NCI-H2029 (cell line): ENCODE data around the gene GLYATL1B.
"Not testable (repeated sequence)": the region's sequence is repeated elsewhere in the genome, so short reads cannot be mapped to it uniquely, and the experiment has no call there.

Source experiments
- DNase-seq: peaks from one replicate; lab custom pipeline; 2025; lab: John Stamatoyannopoulos, UW

GLYATL1B gene

DNA sequence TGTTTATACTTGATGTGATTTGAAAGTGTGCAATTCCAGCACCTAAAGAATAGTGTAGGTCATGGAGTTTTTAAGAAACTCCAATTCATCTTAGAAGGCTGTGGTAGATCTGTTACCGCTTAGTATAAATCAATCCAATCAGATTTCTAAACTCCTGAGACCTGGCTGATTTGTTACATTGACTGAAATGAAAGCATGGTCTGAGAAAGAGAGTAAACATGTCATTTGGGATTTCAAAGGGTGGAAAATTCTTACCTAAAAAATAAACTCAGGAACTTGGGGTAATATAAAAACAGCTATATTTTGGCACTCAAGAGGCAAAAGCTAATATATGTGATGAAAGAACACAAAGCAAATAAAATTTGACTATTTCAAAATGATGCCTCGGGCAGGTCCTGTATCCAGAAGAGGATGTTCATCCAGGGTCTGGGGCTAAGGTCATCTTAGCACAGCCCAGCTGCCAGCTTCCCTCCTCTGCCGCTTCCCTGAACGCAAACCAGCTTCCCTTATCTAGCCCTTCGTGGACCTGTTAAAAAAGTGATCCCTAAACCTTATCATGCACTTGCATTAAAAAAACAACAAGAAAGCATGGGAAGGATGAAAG lies 10.0 kb downstream of the GLYATL1B start:
- DNase-seq = not testable (repeated sequence)

DNA sequence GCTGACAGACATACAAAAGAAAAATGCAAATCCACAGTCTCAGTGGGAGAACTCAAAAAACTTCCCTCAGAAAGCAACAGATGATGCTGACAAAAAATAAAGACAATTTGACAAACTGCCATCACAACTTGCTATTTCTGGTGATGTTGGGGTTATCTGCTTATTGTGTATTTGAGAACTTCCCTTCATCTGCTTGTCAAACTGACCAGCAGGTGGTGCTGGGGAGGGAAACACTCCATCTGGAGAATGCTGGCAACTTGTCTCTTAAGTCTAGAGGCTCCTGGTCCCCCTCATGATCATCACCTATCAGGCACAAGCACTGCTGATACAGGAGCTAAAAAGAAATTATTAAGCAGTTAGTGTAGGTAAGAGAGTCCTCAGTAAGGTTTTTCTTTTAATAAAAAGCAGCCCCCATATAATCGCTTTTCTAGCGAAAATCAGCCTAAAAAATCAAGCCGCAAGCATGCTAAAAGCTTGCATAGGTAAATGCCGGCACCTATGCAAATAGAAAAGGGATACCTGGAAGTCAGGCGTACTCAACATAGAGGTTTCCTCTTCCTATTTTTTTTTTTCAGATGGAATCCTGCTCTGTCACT lies 11.1 kb downstream of the GLYATL1B start:
- DNase-seq = no peak

DNA sequence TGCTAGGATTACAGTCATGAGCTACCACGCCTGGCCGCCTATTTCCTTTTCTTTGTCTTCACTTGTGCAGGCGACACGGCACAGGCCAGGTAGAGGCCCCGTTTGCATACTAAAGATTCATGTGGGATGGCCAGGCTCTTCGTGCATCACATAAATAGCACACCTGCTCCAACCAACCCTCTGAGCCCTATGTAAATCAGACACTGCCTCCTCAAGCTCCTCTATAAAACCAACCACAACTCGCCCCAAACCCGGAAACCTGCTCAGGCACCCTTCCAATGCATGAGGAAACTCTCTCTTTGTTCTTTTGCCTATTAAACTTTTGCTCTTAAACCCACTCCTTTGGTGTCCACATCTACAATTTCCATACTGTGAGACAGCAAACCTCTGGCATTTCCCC lies 11.8 kb downstream of the GLYATL1B start:
- peak; percentile 19 for DNase-seq

DNA sequence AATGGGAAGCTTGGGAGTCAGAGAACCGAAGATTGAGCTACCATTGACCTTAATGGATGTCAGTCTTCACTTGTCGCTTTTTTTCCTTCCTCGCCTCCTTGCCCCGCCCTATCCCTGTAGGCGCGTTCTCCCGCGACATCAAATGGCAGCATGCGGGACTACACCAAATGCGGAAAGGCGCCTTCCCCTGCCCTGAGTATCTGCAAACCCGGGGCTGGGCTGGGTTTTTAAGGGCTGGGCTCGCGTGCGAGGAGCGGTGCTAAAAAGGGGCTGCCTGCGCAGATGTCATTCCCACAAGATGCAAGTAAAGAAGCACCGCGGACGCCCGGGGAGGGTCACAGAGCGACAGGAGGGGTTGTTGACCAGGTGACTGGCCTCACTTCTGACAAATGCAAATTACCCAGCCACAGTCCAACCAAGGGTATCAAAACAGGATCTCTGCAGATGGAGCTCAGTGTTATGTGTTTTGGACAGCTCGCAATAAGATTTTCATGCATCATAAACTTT lies 16.2 kb downstream of the GLYATL1B start:
- DNase-seq = no peak

DNA sequence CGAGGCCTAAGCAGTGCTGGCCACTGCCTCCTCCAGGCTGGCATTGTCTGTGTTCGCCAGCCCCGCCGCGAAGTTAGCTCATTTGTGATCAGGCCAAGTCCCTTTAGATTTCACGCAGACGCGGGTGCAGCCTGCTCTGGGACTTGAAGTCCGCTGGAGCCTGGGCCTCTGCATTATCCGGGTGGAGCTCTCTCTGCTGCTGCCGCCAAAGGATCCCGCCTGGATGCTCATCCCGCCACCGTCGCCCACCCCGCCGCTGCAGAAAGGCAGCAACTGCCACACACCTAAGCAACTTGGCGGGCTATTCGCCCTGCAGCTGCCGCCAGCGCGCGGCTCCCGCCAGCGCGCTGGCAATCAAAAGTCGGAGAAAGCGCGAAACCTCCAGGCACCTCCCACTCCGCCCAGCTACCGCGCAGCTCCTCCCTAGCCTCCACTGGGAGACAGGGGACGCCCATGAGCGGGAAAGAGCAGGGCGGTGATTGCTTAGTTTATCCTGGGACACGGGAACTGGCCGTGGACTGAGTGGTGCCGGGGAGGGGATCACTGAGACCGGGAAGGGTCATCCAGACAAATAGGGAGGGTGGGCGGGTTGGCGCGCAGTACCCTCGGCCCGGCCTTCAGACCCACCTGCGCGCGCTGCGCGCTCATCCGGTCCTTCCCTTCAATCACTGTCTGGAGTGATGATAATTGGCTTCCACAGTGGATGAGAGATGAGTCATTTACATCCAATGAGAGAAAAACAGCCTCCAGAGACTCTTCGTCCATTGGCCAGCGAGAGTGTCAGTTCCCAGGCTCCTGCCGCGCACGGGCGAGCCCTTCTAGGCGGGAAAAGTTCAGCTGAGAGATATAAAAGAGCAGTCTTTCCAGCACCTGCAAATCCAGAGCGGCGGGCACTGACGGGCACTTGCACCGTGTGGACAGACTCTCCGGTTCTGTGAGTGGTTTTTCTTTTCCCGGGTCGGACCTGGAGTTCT lies 20.5 kb downstream of the GLYATL1B start, which contains the start of gene FAM111B:
Gene FAM111B (plus strand): TSS at position 875 of the 974 bp plus-strand sequence. CDS start 2,389 bp downstream, outside the sequence.
- DNase-seq = peak; percentile 94

DNA sequence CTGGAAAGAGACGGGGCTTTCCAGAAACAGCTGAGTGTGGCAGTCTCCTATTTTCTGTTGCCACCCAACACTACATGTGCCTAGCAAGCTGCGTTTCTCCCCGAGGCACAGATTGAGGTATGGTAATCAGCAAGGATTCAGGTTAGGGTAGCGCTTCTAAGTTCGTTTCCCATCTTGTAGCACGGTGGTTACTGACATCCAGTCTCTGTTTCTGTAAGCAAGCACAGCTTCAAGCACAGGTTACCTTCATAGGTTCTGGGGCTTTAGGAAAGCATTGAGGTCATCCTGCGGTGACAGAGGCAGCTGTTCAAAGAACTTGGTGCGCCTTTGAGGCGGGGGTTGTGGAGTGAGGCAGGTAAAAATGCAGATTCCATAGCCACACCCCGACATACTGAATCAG lies 21.6 kb downstream of the GLYATL1B start:
- peak; percentile 16 for DNase-seq

DNA sequence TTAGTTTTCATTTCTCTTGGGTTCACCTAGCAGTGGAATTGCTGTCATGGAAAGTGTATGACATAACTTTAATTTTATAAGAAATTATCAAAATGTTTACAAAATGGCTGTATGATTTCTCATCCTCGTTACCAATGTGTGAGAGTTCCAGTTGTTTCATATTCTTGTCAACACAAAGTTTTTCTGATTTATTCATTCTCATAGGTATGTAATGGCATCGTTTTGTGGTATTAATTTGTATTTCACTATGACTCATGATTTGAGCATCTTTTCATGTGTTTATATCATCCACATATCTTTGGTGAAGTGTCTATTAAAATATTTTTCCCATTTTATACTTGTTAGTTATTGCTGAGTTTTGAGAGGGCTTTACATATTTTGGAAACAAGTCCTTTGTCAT lies 26.4 kb downstream of the GLYATL1B start:
- no peak for DNase-seq

DNA sequence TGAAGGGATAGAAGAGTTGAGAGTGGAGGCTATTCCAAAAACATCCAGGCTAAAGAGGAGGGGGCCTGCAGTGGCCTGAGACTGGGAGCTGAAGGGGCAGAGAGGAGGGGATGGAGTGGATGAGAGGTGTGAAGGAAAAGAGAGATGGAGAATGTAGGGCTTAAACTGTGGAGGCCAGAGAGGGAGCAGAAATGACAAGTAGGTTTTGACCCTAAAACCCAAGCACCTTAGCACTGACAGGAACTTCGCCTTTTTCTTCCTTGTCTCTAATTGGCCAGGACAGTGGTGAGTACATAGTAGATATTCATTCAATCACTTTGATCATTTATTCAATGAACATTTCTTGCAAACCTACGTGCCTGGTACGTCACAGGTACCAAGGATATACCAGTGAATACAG lies 28.2 kb downstream of the GLYATL1B start:
- DNase-seq = no peak

DNA sequence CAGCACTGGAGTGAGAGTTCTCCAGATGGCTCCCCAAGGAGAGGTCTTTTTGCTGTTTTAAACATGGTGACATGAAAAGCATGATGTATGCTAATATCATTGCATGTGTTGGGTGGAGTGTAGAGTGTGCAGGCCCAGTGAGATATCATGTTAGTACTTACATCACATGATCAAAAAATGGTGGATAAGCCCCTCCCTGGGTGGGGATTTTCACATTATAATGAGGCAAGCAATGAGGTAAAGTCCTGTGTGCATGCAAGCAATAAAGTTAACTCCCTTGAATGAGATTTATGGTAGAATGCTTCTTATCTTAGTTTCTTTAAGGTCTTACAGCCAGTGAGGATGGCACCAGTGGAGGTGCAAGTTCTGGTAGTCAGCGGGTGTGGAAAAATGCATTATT lies 29.4 kb downstream of the GLYATL1B start:
- no peak for DNase-seq

DNA sequence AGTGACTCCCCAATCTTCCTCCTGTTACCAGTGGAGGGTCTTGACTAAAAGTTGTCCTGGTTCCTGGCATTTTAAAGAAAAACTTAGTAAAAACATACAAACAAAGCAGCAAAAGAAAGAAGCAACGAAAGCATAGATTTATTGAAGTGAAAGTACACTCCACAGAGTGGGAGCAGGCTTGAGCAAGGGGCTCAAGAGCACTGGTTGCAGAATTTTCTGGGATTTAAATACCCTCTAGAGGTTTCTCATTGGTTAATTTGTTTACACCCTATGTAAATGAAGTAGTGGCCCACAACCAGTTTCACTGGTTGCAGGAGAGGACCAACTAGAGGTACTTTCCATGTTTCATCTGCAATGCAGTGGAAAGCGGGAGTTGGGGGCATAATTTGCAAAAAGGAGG lies 31.7 kb downstream of the GLYATL1B start:
- no peak for DNase-seq

DNA sequence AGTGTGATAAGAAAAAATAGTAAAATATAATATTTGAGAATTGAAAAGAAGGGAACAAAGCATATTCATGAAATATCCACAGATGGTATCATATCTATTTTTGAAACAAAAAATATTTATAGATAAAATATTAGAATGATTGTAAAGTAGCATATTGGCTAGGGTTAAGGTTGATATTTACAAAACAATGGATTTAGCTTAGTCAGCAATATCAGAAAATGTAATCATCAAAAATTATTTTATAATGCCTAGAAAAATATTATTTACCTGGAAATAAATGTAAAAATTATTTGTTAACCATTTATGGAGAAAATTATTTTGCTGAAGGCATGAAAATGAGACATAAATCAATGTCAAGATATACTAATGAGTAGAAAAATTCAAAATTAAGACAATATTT lies 33.7 kb downstream of the GLYATL1B start:
- DNase-seq = no peak

DNA sequence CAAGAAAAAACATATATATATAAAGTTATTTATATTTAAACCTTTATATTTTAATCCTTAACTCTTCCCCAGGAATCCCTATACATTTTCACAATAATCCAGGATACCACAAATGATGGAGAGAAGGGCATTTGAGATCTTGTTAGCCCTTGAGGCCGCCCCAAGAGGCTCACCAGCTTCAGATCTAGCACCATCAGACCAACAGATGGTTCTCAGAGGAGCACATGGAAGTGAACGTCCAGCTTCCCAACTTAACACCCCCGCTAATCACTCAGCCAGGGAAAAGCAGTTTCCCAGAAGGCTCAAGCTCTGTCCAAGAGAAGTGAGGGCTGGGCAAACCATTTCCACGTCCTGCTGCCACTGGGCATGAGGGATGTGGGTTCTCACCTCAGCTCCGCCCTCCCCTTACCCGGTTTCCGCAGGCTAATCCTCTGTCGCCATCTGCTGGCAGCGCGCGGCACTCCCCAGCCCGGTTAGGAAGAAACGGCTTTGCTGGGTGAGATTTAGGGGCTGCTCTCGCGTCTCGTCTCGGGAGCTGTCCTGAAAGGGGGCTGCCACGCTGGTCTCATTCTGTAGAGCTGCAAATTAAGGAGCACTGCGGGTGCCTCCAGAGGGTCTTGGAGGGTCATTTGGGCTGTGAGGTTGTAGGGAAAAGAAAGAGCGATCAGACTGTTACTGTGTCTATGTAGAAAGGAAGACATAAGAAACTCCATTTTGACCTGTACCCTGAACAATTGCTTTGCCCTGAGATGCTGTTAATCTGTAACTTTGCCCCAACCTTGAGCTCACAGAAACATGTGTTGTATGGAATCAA lies 49.7 kb downstream of the GLYATL1B start:
- peak; percentile 77 for DNase-seq

DNA sequence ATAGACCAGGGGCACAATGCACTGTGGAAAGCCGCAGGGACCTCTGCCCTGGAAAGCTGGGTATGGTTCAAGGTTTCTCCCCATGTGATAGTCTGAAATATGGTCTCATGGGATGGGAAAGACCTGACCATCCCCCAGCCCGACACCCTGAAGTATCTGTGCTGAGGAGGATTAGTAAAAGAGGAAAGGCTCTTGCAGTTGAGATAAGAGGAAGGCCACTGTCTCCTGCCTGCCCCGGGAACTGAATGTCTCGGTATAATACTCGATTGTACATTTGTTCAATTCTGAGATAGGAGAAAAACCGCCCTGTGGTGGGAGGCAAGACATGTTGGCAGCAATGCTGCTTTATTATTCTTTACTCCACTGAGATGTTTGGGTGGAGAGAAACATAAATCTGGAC lies 50.4 kb downstream of the GLYATL1B start:
- DNase-seq = not testable (repeated sequence)

DNA sequence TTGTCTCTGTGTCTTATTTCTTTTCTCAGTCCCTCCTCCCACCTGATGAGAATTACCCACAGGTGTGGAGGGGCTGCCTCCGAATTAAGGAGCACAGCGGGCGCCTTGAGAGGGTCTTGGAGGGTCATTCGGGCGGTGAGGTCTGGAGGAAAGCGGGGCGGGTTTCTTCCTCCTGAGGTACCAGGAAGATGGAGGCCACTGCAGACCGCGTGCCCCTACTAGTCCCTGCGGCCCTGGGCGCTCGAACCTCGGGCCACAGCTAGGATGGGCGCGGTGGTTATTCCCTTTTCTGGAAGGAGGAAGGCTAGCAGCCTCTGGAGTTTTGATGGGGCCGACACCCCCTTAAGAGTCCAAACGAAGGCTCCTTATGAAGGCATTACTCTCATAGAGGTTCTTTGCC lies 51.1 kb downstream of the GLYATL1B start:
- DNase-seq = no peak

DNA sequence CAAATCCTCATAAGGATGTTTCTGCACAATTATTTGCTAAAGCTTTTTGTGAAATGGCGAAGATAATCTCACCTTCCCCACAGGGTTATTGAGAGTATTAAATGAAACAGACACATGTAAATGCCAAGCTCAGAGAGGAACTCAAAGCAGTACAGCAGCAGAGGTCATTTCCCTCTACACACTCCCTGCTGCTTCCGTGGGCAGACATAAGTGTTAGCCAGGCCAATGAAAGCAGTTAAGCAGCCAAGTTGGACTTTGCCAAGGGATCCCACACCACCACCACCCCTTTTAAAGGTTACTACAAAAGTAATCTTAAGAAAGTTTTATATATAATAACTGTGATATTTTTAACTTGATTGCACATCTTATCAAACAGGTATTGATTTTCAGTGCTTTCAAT lies 52.5 kb downstream of the GLYATL1B start:
- DNase-seq = no peak

DNA sequence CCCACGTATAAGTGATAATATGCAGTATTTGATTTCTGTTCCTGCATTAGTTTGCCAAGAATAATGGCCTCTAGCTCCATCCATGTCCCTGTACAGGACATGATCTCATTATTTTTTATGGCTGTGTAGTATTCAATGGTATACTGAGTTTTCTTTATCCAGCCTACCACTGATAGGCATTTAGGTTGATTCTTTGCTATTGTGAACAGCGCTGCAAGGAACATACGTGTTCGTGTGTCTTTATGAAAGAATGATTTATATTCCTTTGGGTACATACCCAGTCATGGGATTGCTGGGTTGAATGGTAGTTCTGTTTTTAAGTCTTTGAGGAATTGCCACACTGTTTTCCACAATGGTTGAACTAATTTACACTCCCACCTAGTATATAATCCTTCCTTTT lies 55.1 kb downstream of the GLYATL1B start:
- no peak for DNase-seq

DNA sequence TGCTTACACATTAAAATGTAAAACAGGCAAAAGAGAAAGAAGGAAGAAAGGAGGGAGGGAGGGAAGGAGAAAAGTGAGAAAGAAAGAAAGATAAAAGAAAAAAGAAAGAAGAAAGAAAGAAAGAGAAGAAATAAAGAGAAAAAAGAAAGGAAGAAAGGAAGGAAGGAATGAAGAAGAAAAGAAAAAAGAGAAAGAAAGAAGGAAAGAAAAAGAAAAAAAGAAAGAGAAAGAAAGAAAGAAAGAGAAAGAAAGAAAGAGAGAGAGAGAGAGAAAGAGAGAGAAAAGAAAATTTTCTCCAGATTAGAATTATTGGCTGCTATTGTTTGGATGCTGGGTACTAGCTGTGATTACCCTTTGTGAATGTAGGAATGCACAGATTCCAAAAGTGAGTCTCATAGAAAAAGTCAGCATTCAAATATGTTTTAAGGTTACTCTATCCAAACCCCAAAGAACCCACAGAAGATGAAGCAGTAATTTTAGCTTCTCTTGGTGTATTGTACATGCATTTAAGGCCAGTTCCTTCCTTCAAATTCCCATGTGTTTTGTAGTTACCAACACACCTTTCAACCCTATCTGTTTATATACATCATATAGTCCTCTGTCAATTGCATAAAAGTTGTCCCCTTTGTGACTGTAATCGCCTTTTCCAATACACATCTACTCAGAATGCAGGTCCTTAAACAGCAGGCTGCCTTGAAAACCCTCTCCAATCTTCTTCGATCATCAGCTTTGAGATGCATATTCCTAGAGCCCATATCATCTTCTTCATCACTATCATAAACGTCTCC lies 55.8 kb downstream of the GLYATL1B start:
- no peak for DNase-seq

DNA sequence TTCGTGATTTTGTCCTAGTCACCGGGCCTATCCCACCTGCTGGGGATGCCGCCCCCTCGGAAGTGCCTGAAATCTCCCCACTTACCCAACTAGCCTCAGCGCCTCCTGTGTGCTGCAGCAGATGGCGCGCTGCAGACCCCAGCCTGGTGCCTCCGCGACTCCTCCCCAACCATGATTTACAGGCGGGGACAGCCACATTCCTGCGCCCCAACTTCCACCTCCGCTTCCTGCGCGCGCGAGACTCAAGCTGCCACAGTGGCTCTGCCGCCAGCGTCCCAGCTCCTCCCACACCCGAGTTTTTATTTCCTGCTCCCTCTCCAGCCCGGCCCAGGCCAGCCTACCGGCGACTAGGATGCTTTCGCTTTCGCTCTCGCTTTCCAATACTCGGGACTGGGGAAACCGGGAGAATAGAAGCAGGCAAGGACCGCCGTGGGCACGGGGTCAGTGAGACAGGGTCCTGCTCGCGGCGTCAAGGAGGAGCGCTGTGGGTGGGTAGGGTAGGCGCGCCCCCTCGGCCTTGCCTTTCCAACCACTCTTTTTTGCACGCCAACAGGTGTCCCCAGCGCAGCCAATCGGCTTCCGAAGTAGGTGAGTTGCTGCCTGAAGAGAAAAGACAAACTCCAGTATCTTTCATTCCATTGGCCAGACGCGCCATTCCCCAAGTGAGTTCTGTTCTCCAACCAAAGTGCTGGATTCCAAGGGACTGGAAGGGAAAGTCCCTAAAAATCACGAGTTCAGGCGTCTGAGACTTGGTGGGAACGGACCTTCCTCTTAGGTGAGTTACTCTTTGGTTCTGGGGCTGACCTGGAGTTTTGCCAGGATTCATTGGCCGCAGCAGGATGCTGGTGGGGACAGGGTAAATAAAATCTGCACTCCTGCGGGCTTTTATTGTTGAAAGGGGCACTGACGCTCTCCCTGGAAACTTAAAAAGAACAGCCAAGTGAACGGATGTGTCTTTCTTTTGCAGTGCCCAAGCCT lies 56.7 kb downstream of the GLYATL1B start, which contains the start of gene FAM111A:
Gene FAM111A (plus strand): TSS at position 327 of the 978 bp plus-strand sequence. CDS start 6,017 bp downstream, outside the sequence.
- DNase-seq = peak; percentile 86

DNA sequence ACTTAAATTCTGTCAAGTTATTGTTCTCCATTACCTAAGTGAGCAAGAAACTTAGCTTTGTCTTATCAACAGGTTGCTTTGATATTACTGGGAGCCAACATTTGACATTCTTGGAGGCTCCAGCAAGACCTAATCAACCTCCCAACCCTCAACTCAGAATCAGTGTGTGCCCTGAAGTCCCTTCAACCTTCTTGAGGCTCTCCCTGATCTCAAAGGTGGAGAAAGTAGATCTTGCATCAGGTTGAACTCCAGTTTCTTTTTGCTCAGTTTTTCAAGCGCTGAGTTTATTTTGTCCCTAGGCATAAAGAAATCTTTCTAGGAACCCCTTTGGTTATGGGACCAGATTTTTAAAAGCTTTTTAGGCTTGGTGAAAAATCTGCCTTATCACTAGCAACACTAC lies 58.0 kb downstream of the GLYATL1B start:
- DNase-seq = no peak
